Activated CD4-positive, alpha-beta T cell treated with anti-CD3 and anti-CD28 coated beads, Interleukin-2, amount 50 U/mL, for 24 hours (primary cell): ENCODE data around the gene TSPAN9.

Experiments used
- DNase-seq, 2 donors: peaks; one replicate each; pipeline ENCODE4 v3.0.0-alpha.2; 2020; ENCODE audit warnings: low read depth in 1 of 2, low spot score in 1 of 2

TSPAN9 gene

DNA sequence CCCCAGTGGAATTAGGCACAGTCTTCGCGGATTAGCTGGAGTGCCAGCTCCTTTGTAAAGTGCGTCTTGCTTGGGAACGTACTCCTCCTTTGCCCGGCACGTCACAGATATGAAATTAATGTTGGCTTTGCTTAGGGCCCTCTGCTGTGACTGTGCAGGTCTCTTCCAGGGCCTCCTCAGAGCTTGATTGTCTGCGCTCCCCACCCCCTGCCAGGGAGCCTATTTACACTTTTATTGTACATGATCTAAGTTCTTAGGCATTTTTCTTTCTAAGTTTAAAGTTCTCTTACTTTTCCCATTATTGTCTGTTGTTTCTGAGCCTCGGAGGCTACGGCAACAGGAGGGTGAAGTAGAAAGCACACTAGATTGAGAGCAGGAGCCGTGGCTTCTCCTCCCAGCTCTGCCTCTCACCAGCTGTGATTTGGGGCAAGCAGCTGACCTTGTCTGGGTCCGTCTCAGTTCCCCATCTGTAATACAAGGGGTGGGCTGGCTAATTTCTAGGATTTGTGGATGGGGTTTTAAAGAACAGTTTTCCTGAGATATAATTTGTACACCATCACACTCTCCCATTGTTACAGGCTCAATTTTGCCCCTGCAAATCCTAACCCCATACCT, 81.8 kb downstream of the TSPAN9 start:
- no peak for DNase-seq

DNA sequence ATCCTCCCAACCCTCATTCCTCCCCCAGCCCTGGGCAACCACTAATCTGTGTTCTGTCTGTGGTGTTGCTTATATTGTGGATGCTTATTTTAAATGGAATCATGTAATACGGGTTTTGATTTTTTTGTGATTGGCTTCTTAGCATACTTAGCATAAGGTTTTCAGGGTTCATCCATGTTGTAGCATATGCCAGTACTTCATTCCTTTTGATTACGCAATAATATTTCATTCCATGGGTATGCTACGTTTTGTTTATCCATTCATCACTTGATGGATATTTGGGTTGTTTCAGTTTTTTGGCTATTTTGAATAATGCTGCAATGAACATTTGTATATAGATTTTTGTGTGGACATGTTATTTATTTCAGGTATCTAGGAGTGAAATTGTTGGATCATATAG, 82.9 kb downstream of the TSPAN9 start:
- DNase-seq = no peak

DNA sequence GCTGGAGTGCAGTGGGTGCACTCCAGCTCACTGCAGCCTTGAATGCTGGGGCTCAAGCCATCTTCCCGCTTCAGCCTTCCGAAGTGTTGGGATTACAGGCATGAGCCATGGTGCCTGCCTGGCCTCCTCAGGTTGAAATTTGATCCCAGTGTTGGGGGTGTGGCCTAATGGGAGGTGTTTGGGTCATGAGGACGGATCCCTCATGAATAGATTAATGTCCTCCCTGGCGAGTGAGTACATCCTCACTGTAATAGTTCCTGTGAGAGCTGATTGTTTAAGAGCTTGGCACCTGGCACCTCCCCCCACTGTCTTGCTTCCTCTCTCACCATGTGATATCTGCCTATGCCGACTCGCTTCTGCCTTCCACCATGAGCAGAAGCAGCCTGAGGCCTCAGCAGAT, 84.7 kb downstream of the TSPAN9 start:
- no peak for DNase-seq

DNA sequence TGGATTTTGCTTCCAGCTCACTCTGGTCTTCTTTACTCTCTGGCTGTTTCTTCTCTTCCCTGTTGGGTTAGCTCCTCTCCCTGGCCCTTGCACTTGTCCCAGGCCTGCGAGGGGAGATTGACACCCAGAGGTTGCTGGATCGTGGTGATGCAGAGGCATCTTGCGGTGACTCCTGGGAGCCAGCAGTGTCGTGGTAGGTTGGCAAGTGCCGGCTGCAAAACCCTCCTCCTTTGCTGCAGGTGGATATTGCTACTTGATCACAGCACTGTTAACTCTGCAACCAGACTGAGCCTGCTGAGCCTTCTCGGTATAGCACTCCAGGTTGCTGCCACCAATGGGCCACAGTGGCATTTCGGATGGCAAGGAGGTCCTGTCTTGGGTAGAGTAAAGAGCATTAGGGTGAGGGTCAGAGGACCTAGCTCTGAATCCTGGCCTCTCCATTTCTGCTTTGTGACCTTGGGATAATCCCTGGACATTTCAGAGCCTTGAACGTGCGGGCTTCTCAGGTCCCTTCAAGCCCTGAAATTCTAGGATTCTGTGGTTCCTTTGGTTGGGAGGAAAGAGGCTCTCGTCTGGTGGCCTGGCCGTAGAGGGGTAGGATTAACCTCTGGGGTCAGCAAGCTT, 87.4 kb downstream of the TSPAN9 start:
- DNase-seq = no peak

DNA sequence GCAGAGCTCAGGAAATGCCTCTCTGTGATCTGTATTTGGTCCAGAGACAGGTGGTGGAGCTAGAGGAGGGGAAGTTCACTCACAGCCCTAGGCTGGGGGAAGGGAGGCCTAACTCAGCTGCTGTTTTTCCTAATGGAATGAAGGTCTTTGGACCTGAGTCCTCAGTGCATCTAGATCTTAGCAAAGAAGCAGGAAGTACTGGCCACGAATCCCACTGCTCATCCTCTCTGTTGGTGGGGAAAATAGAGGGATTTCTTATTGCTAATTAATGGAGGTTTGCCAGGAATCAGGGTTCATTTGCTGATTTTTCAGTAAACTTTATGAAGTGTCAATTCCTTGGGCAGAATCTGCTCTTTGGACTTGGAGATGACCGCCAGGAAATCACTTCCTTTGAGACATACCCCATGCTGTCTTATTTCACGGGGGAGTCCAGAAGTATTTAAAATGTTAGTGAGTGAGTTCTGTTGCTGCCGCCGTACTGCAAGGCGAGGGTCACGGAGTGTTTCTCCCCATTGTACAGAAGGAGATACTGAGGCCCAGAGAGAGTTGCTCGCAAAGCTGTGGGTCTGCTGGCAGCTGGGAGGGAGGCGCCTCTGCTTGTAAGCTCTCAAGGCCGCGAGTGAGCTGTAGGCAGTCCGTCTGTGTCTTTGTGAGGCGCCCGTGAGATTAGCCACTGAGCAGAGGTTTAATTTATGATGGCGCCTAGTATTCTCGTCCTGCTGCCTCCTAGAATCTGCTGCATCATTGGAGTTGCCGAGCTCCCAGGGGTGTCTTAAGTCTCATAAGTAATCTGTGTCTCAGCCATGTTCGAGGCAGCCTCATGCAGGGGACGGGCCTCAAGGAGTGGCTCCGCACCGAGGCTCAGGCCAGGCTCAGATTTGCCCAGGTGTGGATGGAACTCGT, 88.2 kb downstream of the TSPAN9 start:
- no peak for DNase-seq

DNA sequence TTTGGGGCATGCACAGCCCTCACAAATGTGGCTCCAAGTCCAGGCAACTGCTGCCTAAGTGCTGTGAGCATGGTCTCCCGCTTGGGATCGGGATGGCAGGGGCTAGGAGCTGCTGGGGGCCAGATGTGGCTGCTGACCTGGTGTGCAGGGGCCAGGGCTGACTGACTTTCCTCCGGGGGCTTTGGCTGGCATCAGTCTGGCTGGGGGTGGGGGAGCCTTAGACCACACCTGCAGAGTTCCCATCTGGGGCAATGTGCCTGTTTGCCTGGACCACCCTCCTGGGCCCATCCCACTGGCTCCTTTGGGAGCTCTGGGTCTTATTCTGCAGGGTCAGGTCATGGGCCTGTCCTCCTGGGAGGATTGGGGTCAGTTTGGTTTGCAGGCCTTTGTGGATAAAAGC, 90.5 kb downstream of the TSPAN9 start:
- no peak for DNase-seq

DNA sequence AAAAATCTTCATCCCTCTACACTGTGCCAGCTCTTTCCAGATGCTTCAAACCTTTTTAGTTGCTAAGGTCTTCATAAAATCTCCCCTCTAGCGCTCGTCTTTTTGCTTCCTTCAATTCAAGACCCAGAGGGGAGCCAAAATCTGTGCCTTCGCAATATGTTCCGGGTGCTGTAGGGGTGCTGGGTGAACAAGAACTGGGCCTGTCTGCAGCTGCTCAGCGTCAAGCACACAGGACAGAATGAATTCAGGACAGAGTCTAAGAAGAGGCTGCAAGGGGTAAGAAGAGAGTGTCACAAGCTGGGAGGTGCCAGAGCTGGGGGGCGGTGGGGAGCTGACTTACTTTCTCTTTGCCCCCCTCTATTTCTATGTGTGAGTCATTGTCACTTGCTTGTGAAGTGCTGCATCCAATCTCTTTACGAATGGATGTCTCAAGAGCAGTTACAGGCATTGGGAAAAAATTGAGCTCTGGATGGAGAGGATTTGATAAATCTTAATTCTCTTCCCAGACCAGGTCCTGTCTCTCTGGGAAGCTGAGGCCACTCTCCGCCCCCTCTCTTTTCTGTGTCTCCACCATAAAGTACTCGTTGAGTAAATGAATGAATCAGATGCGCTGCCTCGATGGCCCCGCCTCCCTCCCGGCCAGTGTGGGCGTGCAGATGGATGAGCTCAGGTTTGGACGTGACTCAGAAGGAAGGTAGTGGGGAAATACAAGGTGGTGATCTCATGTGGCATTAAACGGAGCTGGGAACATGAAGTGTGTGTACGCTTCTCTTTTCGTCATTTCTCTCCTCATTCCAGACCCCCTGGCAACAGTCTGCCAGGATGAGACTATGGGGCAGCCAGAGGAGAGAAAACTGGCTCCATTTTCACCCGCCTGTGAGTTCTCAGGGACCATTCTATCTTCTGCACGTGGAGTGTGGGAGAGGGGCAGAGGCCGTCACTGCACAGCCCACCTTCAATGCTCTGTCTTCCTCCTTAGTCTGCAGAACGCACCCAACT, 91.3 kb downstream of the TSPAN9 start:
- no peak for DNase-seq

DNA sequence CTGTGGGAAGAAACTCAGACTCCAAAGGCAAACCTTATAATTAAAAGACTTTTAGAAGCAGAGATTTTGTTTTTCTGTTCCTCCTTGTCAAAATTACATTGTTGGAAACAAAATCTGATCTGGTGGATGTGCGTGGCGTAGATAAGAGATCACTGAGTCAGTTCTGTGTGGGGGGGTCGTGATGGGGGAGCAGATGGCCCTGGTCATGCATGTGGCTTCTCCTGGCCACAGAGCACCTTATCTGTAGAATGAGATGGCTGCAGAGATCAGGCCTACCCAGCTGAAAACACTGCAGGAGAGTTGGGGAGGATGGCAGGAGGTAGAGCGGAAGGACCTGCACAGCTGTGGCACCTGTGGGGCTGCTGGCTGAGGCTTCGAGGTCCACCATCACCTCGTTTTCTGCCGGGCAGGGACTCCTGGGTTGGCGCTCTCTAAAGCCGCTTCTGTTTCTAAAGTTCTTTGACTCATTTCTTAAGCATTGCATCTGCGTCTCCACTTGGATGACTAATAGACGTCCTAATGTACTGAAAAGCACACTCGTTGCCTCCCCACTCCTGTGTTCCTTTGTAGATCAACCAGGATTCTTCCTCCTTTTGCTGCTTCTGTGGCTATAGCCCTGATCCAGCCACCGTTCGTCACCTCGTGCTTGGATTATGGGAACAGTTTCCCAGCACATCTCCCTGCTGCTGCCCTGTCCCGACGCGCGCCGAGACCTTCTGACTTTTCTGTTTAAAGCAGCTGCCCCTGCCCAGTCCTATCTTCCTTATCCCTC, 93.4 kb downstream of the TSPAN9 start:
- DNase-seq = no peak

DNA sequence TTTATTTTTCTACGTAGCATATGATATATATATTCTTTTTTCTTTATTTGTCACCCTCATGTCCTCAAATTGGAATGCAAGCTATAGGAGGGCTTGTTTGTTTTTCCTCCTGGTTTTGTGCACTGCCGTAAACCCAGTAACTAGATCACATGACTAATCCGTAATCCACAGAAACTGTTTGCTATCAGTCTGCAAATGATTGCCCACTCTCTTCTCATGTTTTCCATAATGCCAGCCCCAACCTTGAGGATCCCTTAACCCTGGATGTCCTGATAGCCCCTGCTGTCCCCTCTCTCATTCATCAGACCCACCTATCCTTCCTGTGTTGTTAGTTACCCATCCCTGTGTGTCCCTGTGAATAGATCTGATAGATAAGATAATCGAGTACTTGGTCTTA, 94.0 kb downstream of the TSPAN9 start:
- no peak for DNase-seq

DNA sequence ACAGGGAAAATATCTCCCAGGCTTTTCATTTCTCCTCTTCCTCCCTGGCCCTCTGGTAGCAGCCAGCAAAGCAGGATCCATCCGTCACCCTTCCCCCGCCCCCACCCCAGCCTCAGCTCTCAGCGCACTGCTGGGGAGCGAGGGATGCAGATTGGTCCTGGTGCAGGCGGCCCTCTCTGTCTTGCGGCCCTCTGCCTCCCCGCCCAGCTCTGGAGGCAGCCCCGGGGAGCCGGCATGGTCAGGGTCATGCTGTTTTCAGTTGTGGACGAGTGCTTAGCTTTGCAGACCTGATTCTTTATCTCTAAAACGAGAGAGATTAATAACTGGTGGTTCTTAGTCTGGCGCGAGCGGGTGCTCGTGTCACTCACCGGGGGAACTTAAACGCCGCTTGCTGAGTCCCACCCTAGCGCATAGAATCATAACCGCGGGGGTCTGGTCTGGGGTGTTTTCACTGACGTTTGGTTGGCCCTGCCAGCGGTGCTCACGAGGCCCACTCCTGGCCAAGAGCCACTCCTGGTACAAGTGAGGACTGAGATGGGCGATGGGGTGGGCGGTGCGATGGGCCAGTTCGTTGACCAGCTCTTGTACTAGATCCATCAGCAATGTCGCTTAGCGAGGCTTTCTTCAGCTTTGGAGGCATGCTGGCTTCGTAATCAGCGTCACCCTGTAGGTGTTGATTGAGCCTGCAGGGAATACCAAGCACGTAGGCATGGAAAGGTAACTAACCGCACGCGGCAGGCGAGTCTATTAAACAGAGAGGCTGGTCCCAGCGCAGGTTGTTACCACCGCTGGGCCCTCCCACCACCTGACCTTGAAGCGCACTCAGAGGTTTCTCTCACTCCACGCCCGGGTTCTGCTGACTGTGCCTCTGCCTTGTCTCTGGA, 95.2 kb downstream of the TSPAN9 start:
- DNase-seq = no peak

DNA sequence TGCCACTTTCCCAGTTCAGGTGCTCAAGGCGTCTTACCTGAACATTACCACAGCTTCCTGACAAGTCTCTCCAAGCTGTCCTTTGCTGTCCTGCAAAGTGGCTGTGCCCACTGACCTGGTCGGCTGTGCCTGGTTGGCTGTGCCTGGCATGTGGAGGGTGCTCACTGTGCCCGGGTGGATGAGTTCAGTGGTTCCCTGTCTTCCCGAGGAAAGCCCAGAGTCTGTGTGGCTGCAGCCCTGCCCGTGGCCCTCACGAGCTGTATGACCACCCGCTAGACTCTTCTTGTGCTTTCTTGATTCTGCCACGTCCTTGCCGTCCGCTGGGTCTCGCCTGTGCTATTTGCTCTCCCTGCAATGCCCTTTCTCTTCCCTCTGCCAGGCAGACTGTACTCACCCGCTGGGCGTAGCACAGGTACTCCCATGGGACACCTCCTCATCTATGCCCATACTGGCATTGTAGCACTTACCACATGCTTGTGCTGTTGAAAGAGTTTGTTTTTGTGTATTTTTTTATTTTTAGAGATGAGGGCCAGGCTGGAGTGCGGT, 95.9 kb downstream of the TSPAN9 start:
- no peak for DNase-seq

DNA sequence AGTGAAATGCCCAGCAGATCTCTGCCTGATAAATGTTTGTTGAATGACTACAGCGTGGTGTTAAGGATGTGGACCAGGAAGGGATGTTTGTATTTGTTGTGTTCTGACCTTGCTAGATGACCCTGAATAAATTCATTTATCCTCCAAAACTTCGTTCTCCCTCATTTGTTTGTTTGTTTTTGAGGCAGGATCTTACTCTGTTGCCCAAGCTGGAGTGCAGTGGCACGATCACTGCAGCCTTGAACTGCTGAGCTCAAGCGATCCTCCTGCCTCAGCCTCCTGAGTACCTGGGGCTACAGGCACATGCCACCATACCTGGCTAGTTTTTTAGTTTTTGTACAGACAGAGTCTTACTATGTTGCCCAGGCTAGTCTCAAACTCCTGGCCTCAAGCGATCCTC, 96.7 kb downstream of the TSPAN9 start:
- DNase-seq = no peak

DNA sequence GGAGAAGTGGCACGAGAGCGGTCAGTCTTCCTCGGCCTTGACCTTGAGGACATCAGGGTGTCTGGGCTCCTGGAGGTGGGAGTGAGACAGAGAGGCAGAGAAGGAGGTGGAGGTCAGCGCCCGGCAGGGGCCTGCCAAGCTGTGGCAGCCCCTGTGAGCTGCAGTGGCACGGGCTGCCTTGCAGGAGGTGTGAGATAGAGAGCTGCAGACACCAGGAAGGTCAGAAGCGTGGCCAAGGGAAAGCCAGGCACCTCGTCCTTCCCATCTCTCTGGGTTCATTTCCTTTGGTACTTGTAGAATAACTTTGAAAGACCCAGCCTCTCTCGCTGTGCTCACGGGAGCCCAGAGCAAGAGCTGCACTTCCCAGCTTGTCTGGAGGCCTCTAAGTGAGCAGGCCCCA, 98.1 kb downstream of the TSPAN9 start:
- no peak for DNase-seq

DNA sequence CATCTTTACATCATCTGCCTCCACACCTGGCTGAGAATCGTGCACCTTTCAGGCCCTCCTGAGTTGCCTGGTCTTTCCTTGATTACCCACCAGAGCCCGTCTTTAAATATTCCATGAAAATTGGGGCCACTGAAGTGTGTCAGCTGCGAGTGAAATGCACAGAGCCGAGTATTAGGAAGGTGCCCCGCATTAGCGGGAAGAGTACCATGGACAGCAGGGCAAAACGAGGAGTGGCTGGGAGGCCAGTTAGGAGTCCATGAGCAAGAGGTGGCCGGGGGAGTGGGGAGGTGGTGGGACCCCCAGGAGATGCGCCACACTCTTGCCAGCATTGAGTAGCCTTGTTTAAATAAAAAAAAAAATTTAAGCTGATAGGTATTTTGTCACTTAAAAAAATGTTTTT, 99.6 kb downstream of the TSPAN9 start:
- DNase-seq = no peak

DNA sequence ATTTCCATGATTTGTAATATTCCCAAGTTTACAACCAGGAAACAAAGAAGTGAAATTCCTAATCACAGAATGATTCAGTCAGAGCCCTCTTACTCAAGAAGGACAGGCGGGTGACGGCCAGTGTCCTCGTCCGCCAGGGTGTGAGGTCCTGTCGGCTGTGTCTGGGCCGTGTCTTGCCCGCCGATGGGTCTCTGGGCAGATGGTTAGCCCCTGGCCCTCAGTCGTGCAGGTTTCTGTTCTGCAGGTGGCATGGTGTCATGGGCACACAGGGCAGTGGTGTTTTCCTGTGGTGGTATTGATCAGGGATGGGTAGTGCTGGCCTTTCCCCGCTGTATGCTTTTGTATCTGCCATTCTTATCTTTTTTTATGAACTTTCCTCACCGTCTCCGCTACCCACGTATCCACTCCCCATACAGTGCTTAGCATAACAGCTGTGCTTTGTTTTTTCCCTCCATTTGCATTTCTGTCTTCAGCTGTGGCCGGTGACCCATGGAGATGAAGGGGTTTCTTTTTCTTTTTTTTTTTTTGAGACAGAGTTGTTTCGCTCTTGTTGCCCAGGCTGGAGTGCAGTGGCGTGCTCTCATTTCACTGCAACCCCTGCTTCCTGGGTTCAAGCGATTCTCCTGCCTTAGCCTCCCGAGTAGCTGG, 100.7 kb downstream of the TSPAN9 start:
- no peak for DNase-seq

DNA sequence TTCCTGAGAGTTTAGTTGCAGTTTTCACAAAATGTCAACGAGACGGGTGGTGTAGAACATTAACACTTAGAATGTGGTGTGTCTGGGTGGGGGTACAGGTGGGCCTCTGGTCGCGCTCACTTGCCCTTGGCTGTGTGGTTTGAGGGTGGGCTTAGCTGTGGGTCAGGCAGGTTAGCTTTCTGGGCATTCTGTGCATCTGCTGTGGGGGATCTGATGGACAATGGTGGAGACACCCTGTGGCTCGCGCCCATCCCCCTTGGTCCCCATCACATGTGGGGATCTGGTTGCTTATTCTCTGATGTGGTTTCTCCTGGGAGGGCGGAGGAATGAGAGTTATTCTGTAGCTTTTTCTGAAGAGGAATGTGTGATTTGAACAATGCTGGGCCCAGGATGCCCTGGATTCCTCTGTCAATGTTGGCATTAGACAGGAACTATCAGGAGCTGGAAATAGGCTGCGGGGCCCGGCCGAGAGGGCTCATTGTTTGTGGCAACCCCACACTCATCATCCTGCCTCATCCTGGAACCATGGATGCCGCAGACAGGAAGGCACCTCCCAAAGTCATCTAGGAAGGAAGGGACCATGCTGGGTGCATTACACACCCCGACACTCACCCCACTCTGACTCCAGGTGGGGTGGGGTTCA, 101.6 kb downstream of the TSPAN9 start:
- no peak for DNase-seq

DNA sequence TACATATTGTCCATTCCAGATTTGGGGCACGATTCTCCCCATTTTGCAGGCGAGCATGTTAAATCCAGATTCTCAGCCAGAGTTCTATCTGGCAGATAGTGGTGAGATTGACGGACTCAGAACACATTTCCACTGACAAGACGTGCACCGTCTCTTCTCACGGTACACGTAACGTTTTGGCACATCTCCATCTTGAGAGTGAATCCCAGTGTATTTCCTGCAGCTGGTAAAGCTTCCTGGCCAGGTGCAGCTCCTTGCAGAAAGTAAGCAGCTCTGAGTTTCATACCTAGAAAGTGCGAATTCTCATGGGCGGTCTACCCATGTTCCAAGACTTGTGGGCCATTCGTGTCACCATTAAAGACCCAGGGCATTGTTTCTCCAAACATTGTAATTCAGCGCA, 102.6 kb downstream of the TSPAN9 start:
- no peak for DNase-seq

DNA sequence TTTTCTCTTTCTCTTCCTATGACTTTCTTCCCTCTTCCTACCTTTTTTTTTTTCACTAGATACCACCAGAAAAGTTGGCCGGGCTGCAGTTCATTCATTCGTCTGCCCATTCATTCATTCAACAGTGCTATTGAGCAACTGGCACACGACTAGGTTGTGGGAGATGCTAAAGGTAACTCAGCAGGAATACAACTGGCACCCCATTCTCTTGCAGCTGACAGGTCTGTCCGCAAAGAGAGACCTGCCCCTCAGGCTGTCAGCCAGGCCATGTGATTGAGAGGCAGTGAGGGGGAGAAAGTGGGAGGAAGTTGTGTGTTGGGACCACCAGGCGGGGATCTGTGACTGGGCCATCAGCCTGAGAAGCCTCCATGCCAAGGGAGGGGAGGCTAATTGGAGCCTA, 105.2 kb downstream of the TSPAN9 start:
- no peak for DNase-seq
